Osteoblast (primary cell): ENCODE measurements around the gene SLC39A5. TPM values are rescaled to one million over a fixed set of nuclear protein-coding genes. Genes with fewer than 3 reads are reported as not detected.

Experiments used
- DNase-seq: peaks from one replicate; pipeline ENCODE4 v3.0.0; 2011; ENCODE audit warnings: low spot score, mixed read lengths; ENCODE audit not compliant: insufficient read length; ENCODE audit errors: missing footprints
- H2AFZ ChIP-seq: 2 replicates; pipeline ENCODE4 v1.6.0; 2011; ENCODE audit warnings: mild to moderate bottlenecking, low read length
- H3K27ac ChIP-seq: 2 replicates; pipeline ENCODE4 v1.5.1; 2011; ENCODE audit warnings: mild to moderate bottlenecking, low read depth, low read length, moderate library complexity
- H3K27me3 ChIP-seq: 2 replicates; pipeline ENCODE4 v1.6.0; 2012; ENCODE audit warnings: mild to moderate bottlenecking, control low read depth, inconsistent platforms, low read length, moderate library complexity; ENCODE audit not compliant: insufficient read depth
- H3K36me3 ChIP-seq: 2 replicates; pipeline ENCODE4 v1.5.1; 2011; ENCODE audit warnings: mild to moderate bottlenecking, low read length, control low read depth, moderate library complexity; ENCODE audit not compliant: insufficient read depth
- H3K4me1 ChIP-seq: 2 replicates; pipeline ENCODE4 v1.5.1; 2011; ENCODE audit warnings: mild to moderate bottlenecking, low read length, control low read depth, moderate library complexity; ENCODE audit not compliant: insufficient read depth
- H3K4me2 ChIP-seq: 2 replicates; pipeline ENCODE4 v1.6.0; 2011; ENCODE audit warnings: mild to moderate bottlenecking, low read length; ENCODE audit not compliant: insufficient read depth
- H3K4me3 ChIP-seq: fragments of 200-600 bp; sonication (generic); 3 replicates; pipeline ENCODE4 v1.5.1; 2012; ENCODE audit warnings: mild to moderate bottlenecking, low read length, inconsistent platforms; ENCODE audit not compliant: insufficient read depth
- H3K79me2 ChIP-seq: 2 replicates; pipeline ENCODE4 v1.6.0; 2012; ENCODE audit warnings: mild to moderate bottlenecking, low read length, control low read depth, inconsistent platforms; ENCODE audit not compliant: insufficient read depth
- H3K9me3 ChIP-seq: 2 replicates; pipeline ENCODE4 v1.5.1; 2011; ENCODE audit warnings: low read depth, low read length, control low read depth
- H4K20me1 ChIP-seq: 2 replicates; pipeline ENCODE4 v1.6.0; 2012; ENCODE audit warnings: mild to moderate bottlenecking, low read length, control low read depth; ENCODE audit not compliant: insufficient read depth
- CTCF ChIP-seq: IDR thresholded peaks from 2 replicates; pipeline ENCODE4 v1.5.1; 2011; ENCODE audit warnings: mild to moderate bottlenecking, low read depth, low read length, moderate library complexity; ENCODE audit errors: extremely low read depth
- total RNA-seq: library from RNA; depleted of rRNA; stranded (reverse); fragments of >200 nt; gene quantifications from 2 replicates; pipeline ENCODE4 v1.2.3, GENCODE V29; 2012

SLC39A5 gene
- total RNA-seq, 1 donor: not detected

GRCh38 chr12:56221757-56222530, 7.9 kb upstream of the SLC39A5 start, which contains the start of gene RNF41:
TSS of gene RNF41 (minus strand) at chr12:56221922. CDS start at chr12:56214047, 7,875 bp downstream.
- no peaks in the 10 kb centered on the region for H3K27me3 ChIP-seq
- no peaks in the 10 kb centered on the region for H3K9me3 ChIP-seq
- peak; percentile 26 for TF ChIP-seq CTCF
- peak within 1 kb of the TSS; percentile 63 for H2AFZ ChIP-seq
- peak; percentile 98 for DNase-seq
- H3K4me1 ChIP-seq: peaks cover 32% of the 10 kb centered on the region
- peak within 1 kb of the TSS; percentile 96 for H3K27ac ChIP-seq
- H3K4me3 ChIP-seq: peak within 1 kb of the TSS; percentile 86
- H3K4me2 ChIP-seq: peak within 1 kb of the TSS; percentile 100
- H4K20me1 ChIP-seq: peaks cover 6% of the 10 kb centered on the region
- peaks cover 40% of the 10 kb centered on the region for H3K79me2 ChIP-seq
- peaks cover 3% of the 10 kb centered on the region for H3K36me3 ChIP-seq

- H4K20me1 ChIP-seq: peaks cover 3% of the 10 kb centered on the region
- H3K9me3 ChIP-seq: no peaks in the 10 kb centered on the region
- H3K27ac ChIP-seq: peak overlapping the region; percentile 96
- peak overlapping the region; percentile 100 for H3K4me2 ChIP-seq
- peak overlapping the region; percentile 86 for H3K4me3 ChIP-seq
- peaks cover 34% of the 10 kb centered on the region for H3K79me2 ChIP-seq
- no peak for TF ChIP-seq CTCF
- peak; percentile 58 for DNase-seq
- peaks cover 32% of the 10 kb centered on the region for H3K4me1 ChIP-seq
- H2AFZ ChIP-seq: peak overlapping the region; percentile 63
- H3K27me3 ChIP-seq: no peaks in the 10 kb centered on the region
- peaks cover 6% of the 10 kb centered on the region for H3K36me3 ChIP-seq
These were observed 7.3 kb upstream of the SLC39A5 start for GRCh38 chr12:56222531-56222895.

- peak overlapping the region; percentile 91 for H2AFZ ChIP-seq
- DNase-seq: peak; percentile 14
- H3K27ac ChIP-seq: peak overlapping the region; percentile 82
- H4K20me1 ChIP-seq: no peaks in the 10 kb centered on the region
- peaks cover 25% of the 10 kb centered on the region for H3K79me2 ChIP-seq
- H3K4me1 ChIP-seq: peaks cover 32% of the 10 kb centered on the region
- no peaks in the 10 kb centered on the region for H3K27me3 ChIP-seq
- H3K4me2 ChIP-seq: peak overlapping the region; percentile 97
- no peaks in the 10 kb centered on the region for H3K9me3 ChIP-seq
- peak overlapping the region; percentile 87 for H3K4me3 ChIP-seq
- peaks cover 3% of the 10 kb centered on the region for H3K36me3 ChIP-seq
- no peak for TF ChIP-seq CTCF
These were observed 6.2 kb upstream of the SLC39A5 start for GRCh38 chr12:56223571-56224101.

- Histone ChIP-seq H4K20me1 (no peaks in the 10 kb centered on the region), H3K27me3 (no peaks in the 10 kb centered on the region), H3K4me1 (peaks cover 32% of the 10 kb centered on the region), H3K36me3 (peaks cover 3% of the 10 kb centered on the region), H3K4me3 (peak within 1 kb of the TSS; percentile 87), H2AFZ (peak within 1 kb of the TSS; percentile 95), H3K4me2 (peak within 1 kb of the TSS; percentile 97), H3K27ac (peak within 1 kb of the TSS; percentile 82), H3K9me3 (no peaks in the 10 kb centered on the region), H3K79me2 (peaks cover 22% of the 10 kb centered on the region)
- peak; percentile 95 for TF ChIP-seq CTCF
- DNase-seq: peak; percentile 100
These were observed 5.6 kb upstream of the SLC39A5 start, which contains the start of gene NABP2 for GRCh38 chr12:56224102-56224701. TSS of gene NABP2 (plus strand) at chr12:56224342. CDS start at chr12:56224857, 515 bp downstream.
